ENCODE measurements around the gene ZNF100.

ZNF100 gene

GRCh38 chr19:21740559-21740958 is 26.8 kb downstream of the ZNF100 start:
- no peak for TF ChIP-seq POLR2AphosphoS5 (IDR thresholded peaks at IDR 0.05; ENCODE audit: low read depth, low read length)
- no peak for TF ChIP-seq TAF1 (IDR thresholded peaks at IDR 0.05; ENCODE audit: borderline replicate concordance, insufficient read depth, low read length)
- no peak for TF ChIP-seq REST (IDR thresholded peaks at IDR 0.05; ENCODE audit: insufficient read depth in 1 of 2, low read depth in 2 of 2, low read length in 2 of 2)
- TF ChIP-seq FOXP2 (optimal IDR thresholded peaks at IDR 0.05; ENCODE audit: borderline replicate concordance, extremely low read depth, extremely low read length, insufficient read depth) = no peak
- TF ChIP-seq SIN3A (IDR thresholded peaks at IDR 0.05; ENCODE audit: borderline replicate concordance, insufficient read depth, low read length) = no peak

- TF ChIP-seq TAF1 (IDR thresholded peaks at IDR 0.05; ENCODE audit: borderline replicate concordance, insufficient read depth, low read length) = no peak
- no peak for TF ChIP-seq FOXP2 (optimal IDR thresholded peaks at IDR 0.05; ENCODE audit: borderline replicate concordance, extremely low read depth, extremely low read length, insufficient read depth)
- TF ChIP-seq SIN3A (IDR thresholded peaks at IDR 0.05; ENCODE audit: borderline replicate concordance, insufficient read depth, low read length) = no peak
- no peak for TF ChIP-seq REST (IDR thresholded peaks at IDR 0.05; ENCODE audit: insufficient read depth in 1 of 2, low read depth in 2 of 2, low read length in 2 of 2)
- no peak for TF ChIP-seq POLR2AphosphoS5 (IDR thresholded peaks at IDR 0.05; ENCODE audit: low read depth, low read length)
Observed at GRCh38 chr19:21713761-21714160, 53.6 kb downstream of the ZNF100 start.

GRCh38 chr19:21709464-21709863 is 57.9 kb downstream of the ZNF100 start:
- no peak for TF ChIP-seq FOXP2 (optimal IDR thresholded peaks at IDR 0.05; ENCODE audit: borderline replicate concordance, extremely low read depth, extremely low read length, insufficient read depth)
- TF ChIP-seq TAF1 (IDR thresholded peaks at IDR 0.05; ENCODE audit: borderline replicate concordance, insufficient read depth, low read length) = no peak
- TF ChIP-seq REST (IDR thresholded peaks at IDR 0.05; ENCODE audit: insufficient read depth in 1 of 2, low read depth in 2 of 2, low read length in 2 of 2) = no peak
- no peak for TF ChIP-seq POLR2AphosphoS5 (IDR thresholded peaks at IDR 0.05; ENCODE audit: low read depth, low read length)
- no peak for TF ChIP-seq SIN3A (IDR thresholded peaks at IDR 0.05; ENCODE audit: borderline replicate concordance, insufficient read depth, low read length)

GRCh38 chr19:21707065-21707464 is 60.3 kb downstream of the ZNF100 start:
- TF ChIP-seq FOXP2 (optimal IDR thresholded peaks at IDR 0.05; ENCODE audit: borderline replicate concordance, extremely low read depth, extremely low read length, insufficient read depth) (no peak), SIN3A (IDR thresholded peaks at IDR 0.05; ENCODE audit: borderline replicate concordance, insufficient read depth, low read length) (no peak), REST (IDR thresholded peaks at IDR 0.05; ENCODE audit: insufficient read depth in 1 of 2, low read depth in 2 of 2, low read length in 2 of 2) (no peak), POLR2AphosphoS5 (IDR thresholded peaks at IDR 0.05; ENCODE audit: low read depth, low read length) (no peak), TAF1 (IDR thresholded peaks at IDR 0.05; ENCODE audit: borderline replicate concordance, insufficient read depth, low read length) (no peak)

GRCh38 chr19:21705393-21705792 is 62.0 kb downstream of the ZNF100 start:
- TF ChIP-seq TAF1 (IDR thresholded peaks at IDR 0.05; ENCODE audit: borderline replicate concordance, insufficient read depth, low read length) (no peak), POLR2AphosphoS5 (IDR thresholded peaks at IDR 0.05; ENCODE audit: low read depth, low read length) (no peak), SIN3A (IDR thresholded peaks at IDR 0.05; ENCODE audit: borderline replicate concordance, insufficient read depth, low read length) (no peak), REST (IDR thresholded peaks at IDR 0.05; ENCODE audit: insufficient read depth in 1 of 2, low read depth in 2 of 2, low read length in 2 of 2) (no peak), FOXP2 (optimal IDR thresholded peaks at IDR 0.05; ENCODE audit: borderline replicate concordance, extremely low read depth, extremely low read length, insufficient read depth) (no peak)
